ENCODE data around the gene RUBCNL.

GRCh38 chr13:46313432-46314257, 73.4 kb downstream of the RUBCNL start:
- TF ChIP-seq CTCF (conservative IDR thresholded peaks at IDR 0.05; ENCODE audit: low read depth, low read length), result no peak
- TF ChIP-seq MAZ (IDR thresholded peaks at IDR 0.05; ENCODE audit: borderline replicate concordance, low read depth, low read length), result no peak
- TF ChIP-seq MXI1 (IDR thresholded peaks at IDR 0.05; ENCODE audit: borderline replicate concordance, low read depth, low read length), result no peak
- no peak for TF ChIP-seq RFX5 (IDR thresholded peaks at IDR 0.05; ENCODE audit: low read depth, low read length)
- no peak for TF ChIP-seq FOS (IDR thresholded peaks at IDR 0.05; ENCODE audit: low read depth, low read length)
- TF ChIP-seq RCOR1 (IDR thresholded peaks at IDR 0.05; ENCODE audit: insufficient replicate concordance, low read length), result no peak
- TF ChIP-seq NFE2L2 (IDR thresholded peaks at IDR 0.05; ENCODE audit: low read depth, low read length), result no peak
- no peak for TF ChIP-seq CHD1 (IDR thresholded peaks at IDR 0.05; ENCODE audit: low read depth, low read length)
- no peak for TF ChIP-seq RAD21 (IDR thresholded peaks at IDR 0.05; ENCODE audit: low read length)

Measured in IMR-90 (cell line).